LNCAP (cell line): ENCODE measurements around the gene HOXB3.

Experiments
- CTCF ChIP-seq: fragments of 450-650 bp; IDR thresholded peaks from 2 replicates; pipeline ENCODE4 v1.5.1; 2017; ENCODE audit warnings: mild to moderate bottlenecking

The HOXB3 gene

GRCh38 chr17:48571826-48572417 is 18.1 kb downstream of the HOXB3 start:
- TF ChIP-seq CTCF, result no peak

- TF ChIP-seq CTCF, result no peak
These were observed 18.8 kb downstream of the HOXB3 start for GRCh38 chr17:48571024-48571818.

- no peak for TF ChIP-seq CTCF
These were observed 19.6 kb downstream of the HOXB3 start for GRCh38 chr17:48570325-48571023.

- TF ChIP-seq CTCF, result no peak
These were observed 20.2 kb downstream of the HOXB3 start for GRCh38 chr17:48569674-48570324.

- no peak for TF ChIP-seq CTCF
These were observed 20.8 kb downstream of the HOXB3 start for GRCh38 chr17:48569240-48569582.

GRCh38 chr17:48568499-48569239 is 21.4 kb downstream of the HOXB3 start:
- TF ChIP-seq CTCF, result no peak
